ENCODE measurements around the gene YWHAB. TPM values are rescaled to one million over a fixed set of nuclear protein-coding genes. Genes with fewer than 3 reads are reported as not detected.

YWHAB gene
- total and polyA plus RNA-seq, 2 of the 4 experiments (the other 2 are of a cell fraction) = 78.0 to 102 TPM

GRCh38 chr20:44851545-44851944, 34.0 kb upstream of the YWHAB start:
- ChIA-PET CTCF (interaction anchor here (1.0 kb wide), 1 partner anchor 18 kb away, joined by 3 read pairs; no protein-coding TSS in a partner anchor), POLR2A (ENCODE audit: unreplicated experiment) (no interaction called here)
- no peak for DNase-seq
- ATAC-seq (ENCODE audit: low read depth) = no peak
- in situ Hi-C loops (cut with MboI; ENCODE audit: low sequenced_read_pairs) = loop anchor here (25.0 kb wide), 1 partner anchor 464 kb away; no protein-coding TSS in a partner anchor
- dilution Hi-C loops (cut with HindIII; ENCODE audit: low sequenced_read_pairs, unreplicated experiment) = no loop called here
- H3K9ac ChIP-seq (ENCODE audit: low read depth, low read length) = no peak overlapping the region
- no peak overlapping the region for H2AK9ac ChIP-seq (replicated peaks; ENCODE audit: low read depth, low read length, poor library complexity)
- no peak overlapping the region for H3K14ac ChIP-seq (replicated peaks; ENCODE audit: low read depth, low read length)
- no peak overlapping the region for H2BK5ac ChIP-seq (ENCODE audit: low read depth, low read length, poor library complexity, severe bottlenecking)
- no peak overlapping the region for H3K27ac ChIP-seq (ENCODE audit: insufficient read depth, low read length)
- H2BK15ac ChIP-seq (ENCODE audit: low read depth, low read length) = no peak overlapping the region
- H3K27me3 ChIP-seq (ENCODE audit: control insufficient read depth, insufficient read depth, low read length) = peaks cover 1% of the 10 kb centered on the region; the same call in 1 of the 2 replicates
- no peak overlapping the region for H3K18ac ChIP-seq (ENCODE audit: low read depth, low read length)
- H3K36me3 ChIP-seq (ENCODE audit: control insufficient read depth, insufficient read depth, low read length) = no peaks in the 10 kb centered on the region
- no peak overlapping the region for H3K4ac ChIP-seq (ENCODE audit: low read depth, low read length)
- H2BK20ac ChIP-seq (ENCODE audit: low read depth, low read length) = no peak overlapping the region
- H4K5ac ChIP-seq (ENCODE audit: low read depth, low read length) = no peak overlapping the region
- H2AK5ac ChIP-seq (ENCODE audit: low read depth, low read length) = no peak overlapping the region
- no peak overlapping the region for H3K4me2 ChIP-seq (ENCODE audit: low read depth, low read length)
- H3K56ac ChIP-seq (ENCODE audit: extremely low read depth, insufficient read depth, low read length) = no peak overlapping the region
- no peaks in the 10 kb centered on the region for H3K9me1 ChIP-seq (ENCODE audit: insufficient read depth, low read length)
- H3K23ac ChIP-seq (ENCODE audit: low read depth, low read length) = no peak overlapping the region
- H4K91ac ChIP-seq (ENCODE audit: insufficient read depth, low read depth, low read length) = no peak overlapping the region
- no peak overlapping the region for H4K8ac ChIP-seq (ENCODE audit: low read depth in 2 of 2, low read length in 2 of 2)
- WGBS, 2 experiments (ENCODE audit: extremely low coverage in 2 of 2, insufficient read length in 1 of 2) = 20% methylated on average over 1 of the region's 3 CpGs; no CpG with 5 or more reads in 1 of the 2 experiments
- no peak overlapping the region for H3K4me3 ChIP-seq (ENCODE audit: insufficient read depth, low read depth, low read length)
- no peaks in the 10 kb centered on the region for H4K20me1 ChIP-seq (ENCODE audit: insufficient read depth, low read length)
- no peaks in the 10 kb centered on the region for H3K79me1 ChIP-seq (ENCODE audit: low read depth in 1 of 2, low read length in 2 of 2)
- no peaks in the 10 kb centered on the region for H3K4me1 ChIP-seq (ENCODE audit: control insufficient read depth, insufficient read depth, low read length)
- intact Hi-C loops (cut with micrococcal nuclease) = no loop called here
- no peak overlapping the region for H2BK120ac ChIP-seq (ENCODE audit: low read depth, low read length)
- H2AFZ ChIP-seq (replicated peaks; ENCODE audit: low read length, poor library complexity) = no peak overlapping the region
- TF ChIP-seq, protein P1, sequence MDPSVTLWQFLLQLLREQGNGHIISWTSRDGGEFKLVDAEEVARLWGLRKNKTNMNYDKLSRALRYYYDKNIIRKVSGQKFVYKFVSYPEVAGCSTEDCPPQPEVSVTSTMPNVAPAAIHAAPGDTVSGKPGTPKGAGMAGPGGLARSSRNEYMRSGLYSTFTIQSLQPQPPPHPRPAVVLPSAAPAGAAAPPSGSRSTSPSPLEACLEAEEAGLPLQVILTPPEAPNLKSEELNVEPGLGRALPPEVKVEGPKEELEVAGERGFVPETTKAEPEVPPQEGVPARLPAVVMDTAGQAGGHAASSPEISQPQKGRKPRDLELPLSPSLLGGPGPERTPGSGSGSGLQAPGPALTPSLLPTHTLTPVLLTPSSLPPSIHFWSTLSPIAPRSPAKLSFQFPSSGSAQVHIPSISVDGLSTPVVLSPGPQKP (IDR thresholded peaks at IDR 0.05; ENCODE audit: borderline replicate concordance, low read depth, low read length) = no peak
- no peaks in the 10 kb centered on the region for H3K9me3 ChIP-seq (ENCODE audit: control insufficient read depth, insufficient read depth, low read length)
- no TSS peak for BruUV-seq (replicated peaks)

All from IMR-90 (cell line).